Iris pigment epithelial cell (primary cell): Measurements from ENCODE around the gene DIP2C.
"Not testable (repeated sequence)": the region's sequence is repeated elsewhere in the genome, so short reads cannot be mapped to it uniquely, and the experiment has no call there.

Experiments used
- DNase-seq: peaks from one replicate; pipeline ENCODE4 v3.0.0-alpha.2; 2011; ENCODE audit warnings: low read depth

The DIP2C gene

GRCh38 chr10:479706-480497, 209.6 kb downstream of the DIP2C start:
- not testable (repeated sequence) for DNase-seq

- no peak for DNase-seq
These were observed 210.8 kb downstream of the DIP2C start for GRCh38 chr10:478471-479245.

- DNase-seq, result no peak
These were observed 211.8 kb downstream of the DIP2C start for GRCh38 chr10:477620-478019.

GRCh38 chr10:476455-476780, 213.1 kb downstream of the DIP2C start:
- DNase-seq, result no peak

GRCh38 chr10:475709-476454, 213.6 kb downstream of the DIP2C start:
- DNase-seq, result no peak

- no peak for DNase-seq
These were observed 214.5 kb downstream of the DIP2C start for GRCh38 chr10:474946-475345.

GRCh38 chr10:474406-474805, 215.1 kb downstream of the DIP2C start:
- no peak for DNase-seq

- no peak for DNase-seq
These were observed 217.1 kb downstream of the DIP2C start for GRCh38 chr10:472241-472910.

- DNase-seq, result no peak
These were observed 219.0 kb downstream of the DIP2C start for GRCh38 chr10:470339-471003.

- DNase-seq, result no peak
These were observed 219.5 kb downstream of the DIP2C start for GRCh38 chr10:469947-470338.

GRCh38 chr10:459743-460142, 229.7 kb downstream of the DIP2C start:
- DNase-seq, result no peak

GRCh38 chr10:458421-458851, 231.0 kb downstream of the DIP2C start:
- DNase-seq, result no peak

GRCh38 chr10:456486-456885, 233.0 kb downstream of the DIP2C start:
- no peak for DNase-seq

GRCh38 chr10:454860-455259, 234.6 kb downstream of the DIP2C start:
- DNase-seq, result peak; percentile 97

- no peak for DNase-seq
These were observed 235.8 kb downstream of the DIP2C start for GRCh38 chr10:453647-454046.

- peak; percentile 66 for DNase-seq
These were observed 236.7 kb downstream of the DIP2C start for GRCh38 chr10:452512-453426.

GRCh38 chr10:451856-452255, 237.6 kb downstream of the DIP2C start:
- DNase-seq, result no peak

- no peak for DNase-seq
These were observed 238.4 kb downstream of the DIP2C start for GRCh38 chr10:451021-451471.

GRCh38 chr10:450463-450862, 239.0 kb downstream of the DIP2C start:
- DNase-seq, result no peak

GRCh38 chr10:449331-449730, 240.1 kb downstream of the DIP2C start:
- DNase-seq, result peak; percentile 53
